RWPE2 (cell line): ENCODE measurements around the gene OR13C2.
"Not testable (repeated sequence)": the region's sequence is repeated elsewhere in the genome, so short reads cannot be mapped to it uniquely, and the experiment has no call there.

Experiments
- ATAC-seq: fragments of 200-7000 bp; cut with Tn5 transposase; 3 replicates; pipeline ENCODE4 v1.9.1; 2021; ENCODE audit warnings: low read depth
- DNase-seq: peaks from one replicate; pipeline ENCODE4 v3.0.0-alpha.2; 2020; ENCODE audit warnings: low spot score
- H3K27ac ChIP-seq: fragments of 450-650 bp; 2 replicates; pipeline ENCODE4 v1.5.1; 2017; ENCODE audit warnings: mild to moderate bottlenecking; ENCODE audit not compliant: poor library complexity, severe bottlenecking
- H3K27me3 ChIP-seq: fragments of 250-450 bp; sonication (Bioruptor Pico); 2 replicates; pipeline ENCODE4 v1.5.1; 2021; ENCODE audit warnings: mild to moderate bottlenecking, moderate library complexity; ENCODE audit not compliant: insufficient read depth, poor library complexity, severe bottlenecking
- H3K36me3 ChIP-seq: fragments of 250-450 bp; sonication (Bioruptor Pico); 2 replicates; pipeline ENCODE4 v1.5.1; 2020; ENCODE audit warnings: low read depth, mild to moderate bottlenecking, moderate library complexity
- H3K4me1 ChIP-seq: fragments of 250-450 bp; sonication (Bioruptor Pico); 2 replicates; pipeline ENCODE4 v1.5.1; 2021; ENCODE audit warnings: mild to moderate bottlenecking, moderate library complexity; ENCODE audit not compliant: insufficient read depth, poor library complexity, severe bottlenecking
- H3K4me3 ChIP-seq: fragments of 250-450 bp; sonication (Bioruptor Pico); 2 replicates; pipeline ENCODE4 v1.5.1; 2021; ENCODE audit warnings: mild to moderate bottlenecking, moderate library complexity; ENCODE audit not compliant: severe bottlenecking
- H3K9me3 ChIP-seq: fragments of 250-450 bp; sonication (Bioruptor Pico); 2 replicates; pipeline ENCODE4 v1.5.1; 2021; ENCODE audit warnings: mild to moderate bottlenecking, moderate library complexity; ENCODE audit not compliant: severe bottlenecking
- TF ChIP-seq, protein P1 (sequence below): fragments of 450-650 bp; IDR thresholded peaks from one replicate; pipeline ENCODE4 v1.5.1; 2017; ENCODE audit warnings: mild to moderate bottlenecking, moderate library complexity; ENCODE audit not compliant: poor library complexity, severe bottlenecking

OR13C2 gene, protein sequence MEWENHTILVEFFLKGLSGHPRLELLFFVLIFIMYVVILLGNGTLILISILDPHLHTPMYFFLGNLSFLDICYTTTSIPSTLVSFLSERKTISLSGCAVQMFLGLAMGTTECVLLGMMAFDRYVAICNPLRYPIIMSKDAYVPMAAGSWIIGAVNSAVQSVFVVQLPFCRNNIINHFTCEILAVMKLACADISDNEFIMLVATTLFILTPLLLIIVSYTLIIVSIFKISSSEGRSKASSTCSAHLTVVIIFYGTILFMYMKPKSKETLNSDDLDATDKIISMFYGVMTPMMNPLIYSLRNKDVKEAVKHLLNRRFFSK

DNA sequence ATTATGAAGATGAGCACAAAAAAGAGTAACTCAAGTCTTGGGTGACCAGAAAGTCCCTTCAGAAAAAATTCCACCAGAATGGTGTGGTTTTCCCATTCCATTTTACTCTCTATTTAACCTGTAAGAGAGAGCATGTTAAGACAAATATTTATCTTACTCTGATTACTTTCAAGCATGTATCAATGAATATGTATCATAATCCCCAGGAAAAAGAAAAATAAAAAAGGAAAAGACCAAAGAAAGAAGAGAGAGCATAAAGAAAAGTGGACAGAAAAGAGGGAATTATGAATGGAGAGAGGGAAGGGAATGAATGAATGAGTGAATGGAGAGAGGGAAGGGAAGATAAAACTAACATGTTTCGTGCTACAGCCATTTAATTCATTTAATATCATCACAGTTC is at the start of gene OR13C2:
Gene OR13C2, minus strand, starts transcription at position 101 of the 400 bp plus-strand sequence. Its CDS starts 0 bp downstream, at position 101.
- H3K36me3 ChIP-seq, H3K9me3 ChIP-seq, H3K27me3 ChIP-seq, ATAC-seq, H3K4me3 ChIP-seq, H3K4me1 ChIP-seq, H3K27ac ChIP-seq, DNase-seq: not testable (repeated sequence)

DNA sequence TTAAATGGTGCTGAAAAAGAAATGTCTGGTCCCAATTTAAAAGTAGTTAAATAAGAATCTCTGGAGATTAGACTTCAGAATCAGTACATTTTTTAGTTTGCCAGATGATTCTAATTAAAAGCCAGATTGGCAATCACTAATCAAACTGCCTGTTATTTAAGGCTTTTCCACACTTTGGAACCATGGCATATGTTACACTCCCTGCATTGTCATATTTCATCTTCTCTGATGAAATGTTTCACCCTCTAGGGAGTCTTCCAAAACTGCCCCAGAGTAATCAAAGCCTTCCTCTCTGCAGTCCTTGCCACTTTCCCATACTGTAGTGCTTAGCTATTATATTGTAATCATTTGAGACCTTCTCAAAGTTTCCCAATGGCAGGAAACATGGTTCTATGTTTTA is 30.0 kb upstream of the OR13C2 start:
- Histone ChIP-seq H3K27me3 (no peaks in the 10 kb centered on the region), H3K4me3 (no peak overlapping the region), H3K27ac (no peak overlapping the region), H3K36me3 (no peaks in the 10 kb centered on the region), H3K9me3 (no peaks in the 10 kb centered on the region), H3K4me1 (no peaks in the 10 kb centered on the region)
- DNase-seq, result no peak
- ATAC-seq, result no peak
- TF ChIP-seq, protein P1, sequence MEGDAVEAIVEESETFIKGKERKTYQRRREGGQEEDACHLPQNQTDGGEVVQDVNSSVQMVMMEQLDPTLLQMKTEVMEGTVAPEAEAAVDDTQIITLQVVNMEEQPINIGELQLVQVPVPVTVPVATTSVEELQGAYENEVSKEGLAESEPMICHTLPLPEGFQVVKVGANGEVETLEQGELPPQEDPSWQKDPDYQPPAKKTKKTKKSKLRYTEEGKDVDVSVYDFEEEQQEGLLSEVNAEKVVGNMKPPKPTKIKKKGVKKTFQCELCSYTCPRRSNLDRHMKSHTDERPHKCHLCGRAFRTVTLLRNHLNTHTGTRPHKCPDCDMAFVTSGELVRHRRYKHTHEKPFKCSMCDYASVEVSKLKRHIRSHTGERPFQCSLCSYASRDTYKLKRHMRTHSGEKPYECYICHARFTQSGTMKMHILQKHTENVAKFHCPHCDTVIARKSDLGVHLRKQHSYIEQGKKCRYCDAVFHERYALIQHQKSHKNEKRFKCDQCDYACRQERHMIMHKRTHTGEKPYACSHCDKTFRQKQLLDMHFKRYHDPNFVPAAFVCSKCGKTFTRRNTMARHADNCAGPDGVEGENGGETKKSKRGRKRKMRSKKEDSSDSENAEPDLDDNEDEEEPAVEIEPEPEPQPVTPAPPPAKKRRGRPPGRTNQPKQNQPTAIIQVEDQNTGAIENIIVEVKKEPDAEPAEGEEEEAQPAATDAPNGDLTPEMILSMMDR, result no peak

DNA sequence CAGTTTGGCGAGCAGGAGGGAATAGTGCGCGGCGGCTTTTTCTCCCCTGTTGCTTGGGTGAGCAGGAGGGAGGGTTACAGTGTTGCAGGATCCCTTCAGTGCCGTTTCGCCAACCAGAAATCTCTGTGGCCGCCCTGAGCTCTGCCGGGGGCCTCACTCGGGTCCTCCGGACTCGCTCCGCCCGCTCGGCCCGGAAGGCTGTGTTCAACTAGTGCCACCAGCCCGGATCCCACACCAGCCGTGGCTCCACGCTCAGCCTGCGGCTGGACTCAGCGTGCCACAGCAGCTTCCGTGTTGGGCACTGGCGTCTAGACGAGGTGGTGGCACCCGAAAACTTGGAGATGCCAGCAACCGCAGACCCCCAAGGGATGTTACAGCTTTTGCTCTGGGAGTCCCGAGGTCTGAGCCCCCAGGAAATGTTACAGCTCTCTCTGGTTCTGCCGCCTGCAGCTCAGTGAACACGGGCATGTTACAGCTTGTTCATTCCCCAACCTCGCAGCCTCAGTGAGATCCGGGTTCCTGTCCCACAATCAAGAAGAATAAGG is 28.6 kb upstream of the OR13C2 start:
- Histone ChIP-seq H3K4me3 (no peak overlapping the region), H3K36me3 (no peaks in the 10 kb centered on the region), H3K9me3 (no peaks in the 10 kb centered on the region), H3K4me1 (no peaks in the 10 kb centered on the region), H3K27me3 (no peaks in the 10 kb centered on the region), H3K27ac (no peak overlapping the region)
- DNase-seq (peak; percentile 43), ATAC-seq (no peak)
- TF ChIP-seq, protein P1, result no peak

DNA sequence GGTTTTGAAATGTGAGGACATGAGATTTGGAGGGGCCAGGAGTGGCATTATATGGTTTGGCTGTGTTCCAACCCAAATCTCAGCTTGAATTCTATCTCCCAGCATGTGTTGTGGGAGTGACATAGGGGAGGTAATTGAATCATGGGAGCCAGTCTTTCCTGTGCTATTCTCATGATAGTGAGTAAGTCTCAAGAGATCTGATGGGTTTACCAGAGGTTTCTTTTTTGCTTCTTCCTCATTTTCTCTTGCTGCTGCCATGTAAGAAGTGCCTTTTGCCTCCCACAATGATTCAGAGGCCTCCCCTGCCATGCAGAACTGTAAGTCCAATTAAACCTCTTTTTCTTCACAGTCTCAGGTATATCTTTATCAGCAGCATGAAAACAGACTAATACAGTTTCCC is 20.5 kb upstream of the OR13C2 start:
- H3K27me3 ChIP-seq, H3K4me1 ChIP-seq, H3K36me3 ChIP-seq, H3K27ac ChIP-seq, H3K4me3 ChIP-seq, DNase-seq, H3K9me3 ChIP-seq, ATAC-seq: not testable (repeated sequence)

DNA sequence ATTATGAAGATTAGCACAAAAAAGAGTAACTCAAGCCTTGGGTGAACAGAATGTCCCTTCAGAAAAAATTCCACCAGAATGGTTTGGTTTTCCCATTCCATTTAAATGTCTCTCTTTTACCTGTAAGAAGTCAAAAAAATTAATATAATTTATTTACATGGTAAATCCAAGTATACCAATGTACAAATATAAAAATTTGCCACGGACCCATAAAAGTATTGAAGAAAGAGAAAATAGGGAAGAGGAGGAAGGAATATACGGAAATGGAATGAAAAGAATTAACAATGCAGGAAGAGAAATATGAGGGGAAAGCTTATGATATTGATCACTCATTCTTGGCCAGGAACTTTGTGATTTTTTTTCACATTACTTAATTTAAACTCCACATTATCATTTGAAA is 12.7 kb upstream of the OR13C2 start, which contains the start of gene OR13C9:
Gene OR13C9, minus strand, starts transcription at position 101 of the 400 bp plus-strand sequence. Its CDS starts 0 bp downstream, at position 101.
- H3K9me3 ChIP-seq, result no peaks in the 10 kb centered on the region
- ATAC-seq (no peak), DNase-seq (no peak)
- H3K4me3 ChIP-seq, result no peak within 1 kb of the TSS
- no peaks in the 10 kb centered on the region for H3K27me3 ChIP-seq
- H3K4me1 ChIP-seq, result no peaks in the 10 kb centered on the region
- TF ChIP-seq, protein P1, result no peak
- H3K27ac ChIP-seq, result no peak within 1 kb of the TSS
- no peaks in the 10 kb centered on the region for H3K36me3 ChIP-seq

DNA sequence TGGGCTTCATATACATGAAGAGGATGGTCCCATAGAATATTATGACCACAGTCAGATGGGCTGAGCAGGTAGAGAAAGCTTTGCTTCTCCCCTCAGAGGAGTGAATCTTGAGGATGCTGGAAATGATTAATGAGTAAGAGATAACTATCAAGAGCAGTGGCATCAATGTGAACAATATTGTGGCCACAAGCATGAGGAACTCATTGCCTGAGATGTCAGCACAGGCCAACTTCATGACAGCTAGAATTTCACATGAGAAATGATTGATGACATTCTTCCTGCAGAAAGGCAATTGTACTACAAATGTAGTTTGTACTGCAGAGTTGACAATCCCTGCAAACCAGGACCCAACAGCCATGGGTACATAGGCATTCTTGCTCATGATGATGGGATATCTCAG is 12.0 kb upstream of the OR13C2 start:
- H3K27ac ChIP-seq, result no peak overlapping the region
- H3K27me3 ChIP-seq, result no peaks in the 10 kb centered on the region
- H3K9me3 ChIP-seq, result no peaks in the 10 kb centered on the region
- no peak for ATAC-seq
- no peak for DNase-seq
- H3K4me3 ChIP-seq, result no peak overlapping the region
- no peaks in the 10 kb centered on the region for H3K36me3 ChIP-seq
- no peaks in the 10 kb centered on the region for H3K4me1 ChIP-seq
- TF ChIP-seq, protein P1, result no peak
